Upper lobe of right lung (tissue), 1 donor: Measurements from ENCODE around the gene DYNLL1. TPM values are rescaled to one million over a fixed set of nuclear protein-coding genes. Genes with fewer than 3 reads are reported as not detected.

Experiments used
- ATAC-seq: fragments of 200-7000 bp; cut with Tn5 transposase; one replicate; pipeline ENCODE4 v1.9.1; 2020; ENCODE audit warnings: mild to moderate bottlenecking, moderate library complexity
- DNase-seq: peaks from one replicate; pipeline ENCODE4 v3.0.0-alpha.2; 2020
- H3K27ac ChIP-seq: fragments of 200-600 bp; one replicate; pipeline ENCODE4 v1.8.0; 2022
- H3K27me3 ChIP-seq: fragments of 200-600 bp; one replicate; pipeline ENCODE4 v1.8.0; 2022; ENCODE audit warnings: mild to moderate bottlenecking
- H3K36me3 ChIP-seq: fragments of 200-600 bp; one replicate; pipeline ENCODE4 v1.8.0; 2022
- H3K4me1 ChIP-seq: fragments of 200-600 bp; one replicate; pipeline ENCODE4 v1.8.0; 2022
- H3K4me3 ChIP-seq: fragments of 200-600 bp; one replicate; pipeline ENCODE4 v1.8.0; 2022; ENCODE audit warnings: mild to moderate bottlenecking
- H3K9me3 ChIP-seq: fragments of 200-600 bp; one replicate; pipeline ENCODE4 v1.8.0; 2022
- CTCF ChIP-seq: fragments of 200-600 bp; IDR thresholded peaks from one replicate; pipeline ENCODE4 v1.8.0; 2022; ENCODE audit warnings: antibody characterized with exemption
- intact Hi-C: fragments of 100-400 bp; cut with DNase I; formaldehyde crosslinking; loops from one replicate; pipeline ENCODE4 v1.11.0; 2022
- total RNA-seq: library from RNA; stranded (reverse); fragmentation: NEBNext Ultra II Directional; extraction: Animal tissue kit (Norgen Biotek cat#: 25700); gene quantifications from one replicate; pipeline ENCODE4 v1.2.1, GENCODE V29; 2021
- donor health status: DM: no; HTN: yes; CAD: no; lungs with severe emphysema.

Gene DYNLL1
- total RNA-seq, 1 donor from 2014 or later: 242 TPM

- H3K4me3 ChIP-seq: no peak overlapping the region
- H3K4me1 ChIP-seq: no peaks in the 10 kb centered on the region
- intact Hi-C loops: no loop called here
- H3K27ac ChIP-seq: no peak overlapping the region
- no peaks in the 10 kb centered on the region for H3K27me3 ChIP-seq
- no peak for DNase-seq
- H3K36me3 ChIP-seq: no peaks in the 10 kb centered on the region
- no peak for TF ChIP-seq CTCF
- ATAC-seq: no peak
- no peaks in the 10 kb centered on the region for H3K9me3 ChIP-seq
Observed at GRCh38 chr12:120488057-120488640, 7.8 kb upstream of the DYNLL1 start.

- no peak overlapping the region for H3K27ac ChIP-seq
- no peak overlapping the region for H3K4me3 ChIP-seq
- TF ChIP-seq CTCF: no peak
- intact Hi-C loops: no loop called here
- H3K27me3 ChIP-seq: no peaks in the 10 kb centered on the region
- H3K9me3 ChIP-seq: no peaks in the 10 kb centered on the region
- no peak for DNase-seq
- no peaks in the 10 kb centered on the region for H3K36me3 ChIP-seq
- no peak for ATAC-seq
- H3K4me1 ChIP-seq: no peaks in the 10 kb centered on the region
Observed at GRCh38 chr12:120489018-120489417, 6.9 kb upstream of the DYNLL1 start.

GRCh38 chr12:120490325-120490724, 5.6 kb upstream of the DYNLL1 start:
- Histone ChIP-seq H3K9me3 (no peaks in the 10 kb centered on the region), H3K27ac (no peak overlapping the region), H3K4me1 (peaks cover 6% of the 10 kb centered on the region), H3K4me3 (no peak overlapping the region), H3K36me3 (no peaks in the 10 kb centered on the region), H3K27me3 (no peaks in the 10 kb centered on the region)
- DNase-seq (no peak), ATAC-seq (no peak)
- no peak for TF ChIP-seq CTCF
- intact Hi-C loops: no loop called here

GRCh38 chr12:120490833-120491512, 4.9 kb upstream of the DYNLL1 start:
- Histone ChIP-seq H3K9me3 (no peaks in the 10 kb centered on the region), H3K36me3 (no peaks in the 10 kb centered on the region), H3K27me3 (no peaks in the 10 kb centered on the region), H3K4me3 (no peak overlapping the region), H3K27ac (no peak overlapping the region), H3K4me1 (peaks cover 9% of the 10 kb centered on the region)
- intact Hi-C loops: no loop called here
- DNase-seq: no peak
- no peak for ATAC-seq
- no peak for TF ChIP-seq CTCF

- intact Hi-C loops: no loop called here
- Histone ChIP-seq H3K27me3 (no peaks in the 10 kb centered on the region), H3K4me1 (peaks cover 20% of the 10 kb centered on the region), H3K27ac (peak overlapping the region; percentile 90), H3K36me3 (peaks cover 16% of the 10 kb centered on the region), H3K4me3 (peak overlapping the region; percentile 97), H3K9me3 (no peaks in the 10 kb centered on the region)
- TF ChIP-seq CTCF: no peak
- DNase-seq: no peak
- no peak for ATAC-seq
Observed at GRCh38 chr12:120495186-120495730, 655 bp upstream of the DYNLL1 start.
